Stimulated activated naive B cell treated with anti-CD40 and anti-IgM and Interleukin-4, amounts not matched to agents 10 μg/mL and 1 μg/mL and 100 μg/mL, for 72 hours (primary cell): ENCODE measurements around the gene FAM237B.

ENCODE experiments used
- ATAC-seq, 2 donors: fragments of 150-1000 bp; cut with Tn5 transposase; replicated peaks; 2 replicates each; pipeline ENCODE4 v1.10.0; 2021; ENCODE audit warnings: moderate library complexity in 1 of 2
- DNase-seq: peaks from one replicate; pipeline ENCODE4 v3.0.0; 2021
- H3K27ac Mint-ChIP-seq: one replicate; pipeline ENCODE4 v1.8.0; 2022; ENCODE audit warnings: mild to moderate bottlenecking, mixed read lengths
- H3K27me3 Mint-ChIP-seq, 2 donors: one replicate each; pipeline ENCODE4 v1.8.0; 2022; ENCODE audit warnings: mixed read lengths in 2 of 2
- H3K36me3 Mint-ChIP-seq, 2 donors: one replicate each; pipeline ENCODE4 v1.8.0; 2022; ENCODE audit warnings: mixed read lengths in 2 of 2, mild to moderate bottlenecking in 1 of 2
- H3K4me1 Mint-ChIP-seq, 2 donors: one replicate each; pipeline ENCODE4 v1.8.0; 2022; ENCODE audit warnings: mixed read lengths in 2 of 2, mild to moderate bottlenecking in 1 of 2
- H3K4me3 Mint-ChIP-seq, 2 donors: one replicate each; pipeline ENCODE4 v1.8.0; 2022; ENCODE audit warnings: mild to moderate bottlenecking in 2 of 2, mixed read lengths in 2 of 2, moderate library complexity in 1 of 2
- H3K9me3 Mint-ChIP-seq, 2 donors: one replicate each; pipeline ENCODE4 v1.8.0; 2022; ENCODE audit warnings: mixed read lengths in 2 of 2, mild to moderate bottlenecking in 1 of 2

The FAM237B gene

GRCh38 chr7:90320418-90320800 lies 695 bp downstream of the FAM237B start:
- H3K36me3 Mint-ChIP-seq: no peaks in the 10 kb centered on the region
- peaks cover 0 to 2% of the 10 kb centered on the region in 2 donors for H3K9me3 Mint-ChIP-seq
- peak overlapping the region; percentile 31 to 48 for H3K4me3 Mint-ChIP-seq
- DNase-seq (no peak), ATAC-seq (no peak)
- peaks cover 5 to 6% of the 10 kb centered on the region in 2 donors for H3K4me1 Mint-ChIP-seq
- H3K27ac Mint-ChIP-seq: no peak overlapping the region
- H3K27me3 Mint-ChIP-seq: peaks cover 38 to 47% of the 10 kb centered on the region in 2 donors

DNA sequence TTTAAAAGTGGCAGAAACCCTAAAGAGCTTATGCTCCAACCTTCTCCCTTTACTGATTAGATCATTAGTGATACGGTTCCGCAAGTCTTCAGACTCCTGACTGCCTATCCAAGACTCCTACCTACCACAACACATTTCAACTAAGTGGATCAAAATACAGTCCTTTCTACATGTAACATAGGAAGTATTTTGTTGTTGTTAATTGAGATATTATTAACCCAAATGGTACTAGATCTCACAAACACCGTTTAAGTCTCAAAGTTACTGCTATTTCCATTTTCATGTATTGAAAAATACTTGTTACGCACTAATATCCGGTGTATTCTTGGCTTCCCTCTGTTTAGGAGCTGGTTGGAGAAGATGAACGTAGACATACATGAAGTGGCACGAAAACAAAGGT lies 1.1 kb downstream of the FAM237B start:
- Mint-ChIP-seq H3K9me3 (peaks cover 0 to 2% of the 10 kb centered on the region in 2 donors), H3K4me1 (peaks cover 5 to 6% of the 10 kb centered on the region in 2 donors), H3K36me3 (no peaks in the 10 kb centered on the region), H3K27me3 (peaks cover 41 to 47% of the 10 kb centered on the region in 2 donors), H3K27ac (no peak overlapping the region), H3K4me3 (peak overlapping the region; percentile 31 to 48)
- ATAC-seq: no peak
- DNase-seq: no peak

DNA sequence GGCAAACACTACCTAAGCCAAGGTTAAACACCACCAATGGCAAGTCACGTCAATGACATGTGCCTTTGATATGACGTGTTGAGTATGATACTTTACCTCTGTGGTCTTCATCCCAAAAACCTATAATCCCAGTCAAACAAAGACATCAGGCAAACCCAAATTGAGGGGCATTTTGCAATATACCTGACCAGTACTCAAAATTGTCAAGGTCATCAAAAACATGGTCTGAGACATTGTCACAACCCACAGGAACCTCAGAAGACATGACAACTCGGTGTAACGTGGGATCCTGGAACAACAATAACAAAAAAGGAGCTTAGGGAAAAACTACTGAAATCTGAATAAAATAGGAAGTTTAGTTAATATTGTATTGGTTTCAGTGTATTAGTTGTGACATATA lies 7.2 kb downstream of the FAM237B start:
- Mint-ChIP-seq H3K27me3 (peaks cover 12 to 24% of the 10 kb centered on the region in 2 donors), H3K36me3 (no peaks in the 10 kb centered on the region), H3K9me3 (no peaks in the 10 kb centered on the region), H3K27ac (no peak overlapping the region), H3K4me1 (no peaks in the 10 kb centered on the region), H3K4me3 (no peak overlapping the region)
- ATAC-seq (no peak), DNase-seq (no peak)

- ATAC-seq (no peak), DNase-seq (no peak)
- Mint-ChIP-seq H3K4me1 (no peaks in the 10 kb centered on the region), H3K4me3 (no peak overlapping the region), H3K27ac (no peak overlapping the region), H3K9me3 (no peaks in the 10 kb centered on the region), H3K36me3 (no peaks in the 10 kb centered on the region), H3K27me3 (peaks cover 8 to 18% of the 10 kb centered on the region in 2 donors)
These were observed 8.4 kb downstream of the FAM237B start for GRCh38 chr7:90312745-90313144.

- Mint-ChIP-seq H3K9me3 (no peaks in the 10 kb centered on the region), H3K36me3 (no peaks in the 10 kb centered on the region), H3K27me3 (peaks cover 8 to 18% of the 10 kb centered on the region in 2 donors), H3K4me1 (no peaks in the 10 kb centered on the region), H3K27ac (no peak overlapping the region), H3K4me3 (no peak overlapping the region)
- no peak for DNase-seq
- no peak for ATAC-seq
These were observed 9.9 kb downstream of the FAM237B start for GRCh38 chr7:90311175-90311574.

DNA sequence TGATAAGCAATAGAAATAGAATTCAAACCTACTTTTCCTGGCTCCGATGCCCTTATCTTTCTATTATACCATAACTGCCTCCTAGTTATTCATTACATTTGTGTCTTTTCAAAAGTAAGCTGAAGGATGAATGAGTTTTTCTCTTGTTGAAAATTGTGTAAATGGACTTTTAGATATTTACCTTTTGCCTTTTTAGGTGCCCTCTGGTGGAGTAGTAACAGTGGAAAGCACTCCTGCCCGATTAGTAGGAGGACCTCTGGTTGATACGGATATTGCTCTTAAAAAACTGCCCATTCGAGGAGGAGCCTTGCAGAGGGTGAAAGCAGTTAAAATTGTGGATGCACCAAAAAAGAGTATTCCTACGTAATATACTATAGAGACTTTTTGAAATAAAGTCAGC lies 11.2 kb downstream of the FAM237B start:
- H3K27me3 Mint-ChIP-seq: peaks cover 4 to 18% of the 10 kb centered on the region in 2 donors
- H3K4me1 Mint-ChIP-seq: no peaks in the 10 kb centered on the region
- no peaks in the 10 kb centered on the region for H3K36me3 Mint-ChIP-seq
- ATAC-seq (no peak), DNase-seq (no peak)
- no peak overlapping the region for H3K4me3 Mint-ChIP-seq
- no peaks in the 10 kb centered on the region for H3K9me3 Mint-ChIP-seq
- no peak overlapping the region for H3K27ac Mint-ChIP-seq

DNA sequence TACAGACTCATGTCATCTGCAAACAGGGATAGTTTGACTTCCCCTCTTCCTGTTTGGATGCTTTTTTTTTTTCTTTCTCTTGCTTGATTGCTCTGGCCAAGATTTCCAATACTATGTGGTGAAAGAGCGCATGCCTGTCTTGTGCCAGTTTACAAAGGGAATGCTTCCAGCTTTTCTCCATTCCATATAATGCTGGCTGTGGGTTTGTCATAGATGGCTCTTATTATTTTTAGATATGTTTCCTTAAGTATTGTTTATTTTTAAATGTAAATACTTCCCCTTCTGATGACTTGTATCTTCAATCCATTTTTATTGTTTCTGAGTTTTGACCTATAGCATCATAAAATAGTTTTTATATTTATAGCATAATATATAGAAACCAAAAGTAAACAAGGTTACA lies 17.9 kb downstream of the FAM237B start:
- ATAC-seq: no peak
- Mint-ChIP-seq H3K27ac (no peak overlapping the region), H3K4me1 (no peaks in the 10 kb centered on the region), H3K4me3 (no peak overlapping the region), H3K36me3 (no peaks in the 10 kb centered on the region), H3K9me3 (no peaks in the 10 kb centered on the region), H3K27me3 (peaks cover 0 to 14% of the 10 kb centered on the region in 2 donors)
- no peak for DNase-seq

GRCh38 chr7:90298145-90299038 lies 22.7 kb downstream of the FAM237B start:
- H3K9me3 Mint-ChIP-seq: peaks cover 2% of the 10 kb centered on the region in 2 donors
- H3K36me3 Mint-ChIP-seq: no peaks in the 10 kb centered on the region
- H3K27ac Mint-ChIP-seq: no peak overlapping the region
- H3K27me3 Mint-ChIP-seq: peaks cover 0 to 18% of the 10 kb centered on the region in 2 donors
- ATAC-seq (peak; percentile 76), DNase-seq (no peak)
- no peak overlapping the region for H3K4me3 Mint-ChIP-seq
- no peaks in the 10 kb centered on the region for H3K4me1 Mint-ChIP-seq

GRCh38 chr7:90290244-90291113 lies 30.6 kb downstream of the FAM237B start:
- ATAC-seq: no peak

GRCh38 chr7:90288154-90288553 lies 33.0 kb downstream of the FAM237B start:
- Mint-ChIP-seq H3K27me3 (no peaks in the 10 kb centered on the region), H3K4me1 (no peaks in the 10 kb centered on the region), H3K4me3 (no peak overlapping the region), H3K36me3 (no peaks in the 10 kb centered on the region), H3K9me3 (no peaks in the 10 kb centered on the region), H3K27ac (no peak overlapping the region)
- ATAC-seq: no peak
- no peak for DNase-seq

More at GRCh38 chr7:90290244-90291113, 30.6 kb downstream of the FAM237B start:
- H3K4me1 Mint-ChIP-seq: no peaks in the 10 kb centered on the region
- H3K9me3 Mint-ChIP-seq: peaks cover 3% of the 10 kb centered on the region in 2 donors
- H3K27me3 Mint-ChIP-seq: peaks cover 0 to 5% of the 10 kb centered on the region in 2 donors
- H3K27ac Mint-ChIP-seq: no peak overlapping the region
- no peaks in the 10 kb centered on the region for H3K36me3 Mint-ChIP-seq
- no peak overlapping the region for H3K4me3 Mint-ChIP-seq
- no peak for DNase-seq

GRCh38 chr7:90276033-90276728 lies 44.9 kb downstream of the FAM237B start:
- ATAC-seq (no peak), DNase-seq (no peak)
- H3K4me1 Mint-ChIP-seq: no peaks in the 10 kb centered on the region
- no peaks in the 10 kb centered on the region for H3K9me3 Mint-ChIP-seq
- H3K36me3 Mint-ChIP-seq: no peaks in the 10 kb centered on the region
- H3K27me3 Mint-ChIP-seq: no peaks in the 10 kb centered on the region
- no peak overlapping the region for H3K4me3 Mint-ChIP-seq
- no peak overlapping the region for H3K27ac Mint-ChIP-seq

- no peak for DNase-seq
- no peaks in the 10 kb centered on the region for H3K9me3 Mint-ChIP-seq
- no peak for ATAC-seq
- no peak overlapping the region for H3K4me3 Mint-ChIP-seq
- H3K27ac Mint-ChIP-seq: no peak overlapping the region
- H3K4me1 Mint-ChIP-seq: no peaks in the 10 kb centered on the region
- no peaks in the 10 kb centered on the region for H3K36me3 Mint-ChIP-seq
- peaks cover 0 to 7% of the 10 kb centered on the region in 2 donors for H3K27me3 Mint-ChIP-seq
These were observed 46.9 kb downstream of the FAM237B start for GRCh38 chr7:90274161-90274560.

DNA sequence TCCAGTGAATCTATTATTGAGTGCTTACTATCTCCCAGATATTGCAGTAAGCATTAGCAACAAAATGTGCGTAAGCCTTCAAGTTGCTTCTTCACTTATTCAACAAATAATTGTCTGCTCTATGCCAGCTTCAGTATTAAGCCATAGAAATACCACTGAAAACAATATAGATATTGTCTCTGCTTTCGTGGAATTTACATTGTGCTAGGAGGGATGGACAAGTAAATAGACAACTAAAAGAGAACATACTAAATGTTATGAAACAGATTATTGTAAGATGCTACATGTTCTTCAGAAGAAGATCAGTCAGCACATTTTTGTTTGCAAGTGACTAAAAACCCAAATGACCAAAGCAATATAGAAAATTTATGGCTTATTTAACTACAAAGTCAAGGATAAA lies 48.9 kb downstream of the FAM237B start:
- H3K4me3 Mint-ChIP-seq: no peak overlapping the region
- H3K9me3 Mint-ChIP-seq: no peaks in the 10 kb centered on the region
- ATAC-seq: no peak
- no peak overlapping the region for H3K27ac Mint-ChIP-seq
- no peaks in the 10 kb centered on the region for H3K4me1 Mint-ChIP-seq
- no peak for DNase-seq
- H3K27me3 Mint-ChIP-seq: peaks cover 0 to 7% of the 10 kb centered on the region in 2 donors
- no peaks in the 10 kb centered on the region for H3K36me3 Mint-ChIP-seq

GRCh38 chr7:90271753-90272152 lies 49.4 kb downstream of the FAM237B start:
- ATAC-seq (no peak), DNase-seq (no peak)
- H3K36me3 Mint-ChIP-seq: no peaks in the 10 kb centered on the region
- H3K9me3 Mint-ChIP-seq: no peaks in the 10 kb centered on the region
- H3K27ac Mint-ChIP-seq: no peak overlapping the region
- peaks cover 0 to 7% of the 10 kb centered on the region in 2 donors for H3K27me3 Mint-ChIP-seq
- H3K4me3 Mint-ChIP-seq: no peak overlapping the region
- no peaks in the 10 kb centered on the region for H3K4me1 Mint-ChIP-seq
